GM12864 (cell line): ENCODE results near the gene TM6SF1.
A peak's percentile ranks its signal among the peaks of the same experiment; 100 is the strongest.

Source experiments
- DNase-seq: peaks from one replicate; pipeline ENCODE4 v3.0.0-alpha.2; 2011; ENCODE audit warnings: low read depth
- H3K4me3 ChIP-seq: 2 replicates; pipeline ENCODE4 v1.5.1; 2011; ENCODE audit warnings: mild to moderate bottlenecking, low read depth, low read length, control low read depth
- CTCF ChIP-seq: IDR thresholded peaks from 2 replicates; pipeline ENCODE4 v1.5.1; 2011; ENCODE audit warnings: low read depth, mild to moderate bottlenecking, moderate library complexity, low read length, control low read depth, inconsistent platforms; ENCODE audit errors: missing control alignments

TM6SF1 gene

DNA sequence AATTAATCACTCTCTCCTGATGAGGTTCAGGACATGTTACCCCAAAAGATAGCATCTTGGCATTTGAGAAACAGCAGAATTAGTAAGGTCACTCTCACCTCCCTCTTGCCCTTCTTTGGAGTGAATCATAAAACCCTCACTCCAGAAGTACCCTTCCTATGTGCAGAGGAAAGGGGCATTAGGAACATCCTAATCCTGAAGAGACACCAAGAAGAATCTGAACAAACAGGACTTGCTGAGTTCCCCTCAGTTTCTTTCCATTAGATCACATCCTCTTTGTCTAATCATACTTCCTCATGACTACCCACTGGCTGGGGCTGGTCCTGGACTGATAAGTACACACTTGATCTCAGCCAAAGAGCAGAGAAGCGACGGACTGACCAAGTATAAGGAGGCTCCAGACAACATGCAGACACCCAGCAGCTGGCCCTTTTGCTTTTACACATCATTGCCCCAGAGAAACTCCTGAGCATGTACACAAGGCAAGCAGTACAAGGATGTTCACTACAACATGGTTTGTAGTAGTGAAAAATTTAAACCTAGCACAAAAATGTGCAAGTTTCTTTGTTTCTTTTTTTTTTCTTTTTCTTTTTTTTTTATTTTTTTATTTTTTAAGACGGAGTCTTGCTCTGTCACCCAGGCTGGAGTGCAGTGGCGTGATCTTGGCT, 15.0 kb upstream of the TM6SF1 start:
- no peak overlapping the region for H3K4me3 ChIP-seq
- peak; percentile 53 for DNase-seq
- TF ChIP-seq CTCF = no peak

- no peak overlapping the region for H3K4me3 ChIP-seq
- DNase-seq = no peak
- TF ChIP-seq CTCF = no peak
Observed at GRCh38 chr15:83094583-83094982, 12.9 kb upstream of the TM6SF1 start.

GRCh38 chr15:83098079-83098478, 9.4 kb upstream of the TM6SF1 start:
- no peak for DNase-seq
- TF ChIP-seq CTCF = no peak
- no peak overlapping the region for H3K4me3 ChIP-seq

GRCh38 chr15:83099290-83099689, 8.2 kb upstream of the TM6SF1 start:
- DNase-seq = no peak
- H3K4me3 ChIP-seq = no peak overlapping the region
- TF ChIP-seq CTCF = no peak

DNA sequence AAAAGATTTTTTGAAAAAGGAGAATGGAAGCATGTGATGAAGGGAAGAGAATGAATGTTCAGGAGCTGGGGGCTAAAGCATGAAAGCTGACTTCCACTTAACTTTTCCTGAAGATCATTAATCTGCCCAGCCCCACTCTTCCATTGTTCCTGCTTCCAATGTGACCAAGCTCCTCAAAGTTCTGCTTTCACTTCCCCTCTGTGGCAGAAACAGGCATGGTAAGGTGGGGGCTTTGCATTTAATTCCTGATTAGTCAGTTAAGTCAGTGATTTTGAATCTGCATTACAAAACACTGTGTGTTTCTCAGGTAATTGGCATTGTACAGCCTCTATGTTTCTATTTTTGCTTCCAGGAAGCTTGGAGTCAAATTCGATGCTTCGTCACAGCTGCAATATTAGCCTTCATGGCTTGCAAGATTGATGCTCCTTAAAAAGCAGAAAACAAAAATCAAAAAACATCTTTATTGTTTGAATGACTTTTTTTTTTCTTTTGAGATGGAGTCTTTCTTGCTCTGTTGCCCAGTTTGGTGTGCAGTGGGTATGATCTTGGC, 7.3 kb upstream of the TM6SF1 start:
- no peak overlapping the region for H3K4me3 ChIP-seq
- DNase-seq = no peak
- TF ChIP-seq CTCF = no peak

- DNase-seq = no peak
- TF ChIP-seq CTCF = no peak
- no peak overlapping the region for H3K4me3 ChIP-seq
Observed at GRCh38 chr15:83102346-83102745, 5.1 kb upstream of the TM6SF1 start.

- no peak for TF ChIP-seq CTCF
Observed at GRCh38 chr15:83104141-83104540, 3.3 kb upstream of the TM6SF1 start.

More at GRCh38 chr15:83104141-83104540, 3.3 kb upstream of the TM6SF1 start:
- H3K4me3 ChIP-seq = no peak overlapping the region
- DNase-seq = no peak
